Measurements from ENCODE around the gene THEMIS.
"Not testable (repeated sequence)": the region's sequence is repeated elsewhere in the genome, so short reads cannot be mapped to it uniquely, and the experiment has no call there.

The THEMIS gene

GRCh38 chr6:127900935-127901334 lies at the start of gene THEMIS:
TSS of gene THEMIS (minus strand) at chr6:127901058. CDS start at chr6:127900932, 126 bp downstream.
- in situ Hi-C loops (cut with HindIII; ENCODE audit: low sequenced_read_pairs) = no loop called here

DNA sequence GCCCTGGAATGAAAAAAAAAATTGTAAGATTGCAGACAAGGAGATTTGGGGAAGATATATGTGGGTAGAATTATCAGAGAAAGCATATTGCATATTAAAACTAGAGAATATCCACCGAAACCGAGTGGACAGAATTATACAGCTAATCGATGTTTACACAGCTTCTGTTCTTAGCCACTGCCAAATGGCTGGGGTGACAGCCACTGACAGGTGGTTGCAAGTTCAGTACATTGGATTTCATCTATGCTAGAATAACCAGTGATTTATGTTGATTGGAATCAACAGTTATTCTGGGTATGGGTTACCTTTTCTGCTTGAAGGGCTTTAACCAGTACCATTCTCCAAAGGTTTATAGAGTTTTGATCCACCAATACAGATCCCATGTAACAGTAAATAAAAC lies 48.4 kb upstream of the THEMIS start:
- in situ Hi-C loops (cut with HindIII; ENCODE audit: low sequenced_read_pairs) = no loop called here

DNA sequence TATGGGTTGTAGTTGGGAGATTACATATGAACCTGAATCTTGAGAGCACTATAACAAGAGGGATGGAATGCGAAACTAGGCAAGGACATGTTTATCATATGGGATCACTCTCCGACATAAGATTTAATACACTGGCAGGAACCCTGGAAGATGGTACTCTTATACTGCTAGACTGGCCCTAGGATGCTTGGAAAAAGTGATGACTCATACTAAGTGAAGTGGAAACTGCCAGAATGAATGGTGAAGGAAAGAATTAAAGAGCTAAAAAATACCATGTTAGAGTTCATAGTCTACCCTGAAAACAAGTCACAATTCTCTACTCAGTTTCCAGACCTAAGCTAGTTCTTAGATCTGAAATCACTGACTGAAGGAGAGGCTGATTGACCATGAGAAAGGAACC lies 45.5 kb upstream of the THEMIS start:
- in situ Hi-C loops (cut with HindIII; ENCODE audit: low sequenced_read_pairs) = no loop called here

GRCh38 chr6:127945434-127946097 lies 44.7 kb upstream of the THEMIS start:
- in situ Hi-C loops (cut with HindIII; ENCODE audit: low sequenced_read_pairs) = no loop called here

- in situ Hi-C loops (cut with HindIII; ENCODE audit: low sequenced_read_pairs) = no loop called here
Measured at GRCh38 chr6:127941228-127941627, 40.4 kb upstream of the THEMIS start.

DNA sequence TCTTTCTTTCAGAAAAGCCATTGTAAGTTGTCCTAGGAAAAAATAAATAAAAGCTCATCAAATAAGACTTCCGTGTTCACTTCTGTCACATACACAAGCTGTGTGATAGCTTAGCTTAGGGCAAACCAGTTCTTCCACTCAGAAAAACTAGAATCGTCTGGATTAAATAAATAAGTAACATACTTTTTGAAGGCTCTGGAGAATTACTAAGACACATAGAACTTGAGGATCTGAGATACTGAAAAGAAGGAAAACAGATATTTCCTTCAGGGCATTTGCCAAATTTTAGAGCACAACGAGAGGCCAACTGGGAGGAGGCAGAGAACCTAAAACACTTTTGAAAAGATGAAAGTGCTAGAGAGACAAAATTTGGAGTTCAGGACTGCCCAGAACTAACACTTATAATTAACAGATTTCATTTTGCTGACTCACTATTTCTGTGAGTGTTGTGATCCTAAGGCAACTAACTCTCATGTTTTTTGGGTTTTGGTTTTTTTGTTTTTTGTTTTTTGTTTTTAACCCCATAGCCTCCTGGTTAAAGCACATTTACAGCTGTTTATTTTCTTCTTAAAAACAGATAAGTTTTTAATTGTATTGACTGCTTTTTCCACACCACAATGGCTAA lies 38.7 kb upstream of the THEMIS start:
- in situ Hi-C loops (cut with HindIII; ENCODE audit: low sequenced_read_pairs) = no loop called here

DNA sequence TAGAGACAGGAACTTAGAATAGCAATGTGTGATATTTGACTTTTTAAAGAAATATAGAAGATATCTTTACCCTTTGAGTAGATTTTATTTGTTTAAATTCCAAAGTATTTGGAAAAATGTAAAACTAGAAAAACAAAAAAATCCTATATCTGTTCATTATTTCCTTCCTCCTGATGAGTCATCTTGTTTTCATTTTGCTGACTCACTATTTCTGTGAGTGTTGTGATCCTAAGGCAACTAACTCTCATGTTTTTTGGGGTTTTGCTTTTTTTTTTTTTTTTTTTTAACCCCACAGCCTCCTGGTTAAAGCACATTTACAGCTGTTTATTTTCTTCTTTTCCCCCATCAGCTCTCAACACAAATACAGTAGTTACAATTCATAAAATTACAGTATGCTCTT lies 37.8 kb upstream of the THEMIS start:
- in situ Hi-C loops (cut with HindIII; ENCODE audit: low sequenced_read_pairs) = no loop called here

GRCh38 chr6:127937747-127938146 lies 36.9 kb upstream of the THEMIS start:
- in situ Hi-C loops (cut with HindIII; ENCODE audit: low sequenced_read_pairs) = no loop called here

DNA sequence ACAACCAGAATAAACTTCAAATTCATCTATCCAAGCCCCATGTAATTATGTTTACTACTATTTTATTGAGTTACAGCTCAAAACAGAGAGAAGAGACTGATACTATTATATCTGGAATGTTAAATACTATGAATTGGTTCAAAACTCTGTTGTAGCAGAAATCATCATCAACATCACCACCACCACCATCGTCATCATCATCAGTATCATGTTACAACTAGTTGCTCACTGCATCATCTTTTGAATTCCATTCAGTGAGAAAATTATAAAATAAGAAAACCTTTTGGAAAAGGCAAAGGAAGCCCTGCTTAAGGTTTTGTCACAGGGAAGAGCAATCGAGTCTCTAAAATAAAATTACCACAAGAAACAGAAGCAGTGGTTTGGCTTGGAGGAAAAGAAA lies 36.2 kb upstream of the THEMIS start:
- in situ Hi-C loops (cut with HindIII; ENCODE audit: low sequenced_read_pairs) = no loop called here

GRCh38 chr6:127934956-127935355 lies 34.1 kb upstream of the THEMIS start:
- in situ Hi-C loops (cut with HindIII; ENCODE audit: low sequenced_read_pairs) = no loop called here

DNA sequence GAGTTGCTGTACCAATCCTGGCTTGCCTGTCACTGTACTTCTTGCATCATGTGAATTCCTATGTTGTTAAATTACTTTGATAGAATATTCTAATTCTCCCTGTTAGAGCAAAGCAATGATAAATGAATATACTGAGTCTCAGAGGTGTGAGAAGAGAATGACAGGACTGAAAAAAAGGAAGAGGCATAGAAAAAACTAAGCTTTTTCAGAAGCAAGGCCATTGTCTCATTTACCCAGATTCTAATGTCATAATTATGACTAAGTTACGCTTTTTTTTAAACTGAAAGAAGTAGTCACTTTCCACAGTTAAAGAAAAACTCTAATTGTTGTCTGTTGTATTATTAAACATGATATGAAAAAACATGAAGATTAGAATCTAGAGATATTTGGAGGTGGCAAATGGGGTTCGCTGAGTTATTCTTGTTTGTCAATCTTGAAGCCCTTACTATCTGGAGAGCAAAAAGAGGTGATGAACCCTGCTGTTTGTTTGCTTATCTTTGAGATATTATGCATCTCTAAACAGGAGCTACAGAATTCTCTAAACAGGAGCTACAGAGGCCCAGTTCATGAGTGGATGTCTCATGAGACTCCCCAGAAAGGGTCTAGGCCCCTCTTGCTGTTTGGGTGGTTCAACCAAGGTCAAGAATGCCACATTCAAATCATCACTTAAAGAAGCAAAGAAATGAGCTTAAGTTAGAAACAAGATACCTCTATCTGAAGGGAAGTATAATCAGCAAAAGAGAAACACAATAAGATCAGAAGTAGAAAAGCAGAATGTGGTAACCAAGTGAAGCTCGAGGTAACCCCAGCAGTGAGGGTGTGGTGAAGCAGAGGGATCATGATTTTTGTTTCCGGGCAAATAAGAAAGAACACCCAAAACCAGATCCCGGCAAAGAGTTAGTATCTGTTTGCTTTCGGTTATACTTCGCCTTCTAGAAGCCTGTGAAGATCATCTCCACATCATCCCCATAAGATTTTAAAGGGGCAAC lies 33.3 kb upstream of the THEMIS start:
- in situ Hi-C loops (cut with HindIII; ENCODE audit: low sequenced_read_pairs) = no loop called here

DNA sequence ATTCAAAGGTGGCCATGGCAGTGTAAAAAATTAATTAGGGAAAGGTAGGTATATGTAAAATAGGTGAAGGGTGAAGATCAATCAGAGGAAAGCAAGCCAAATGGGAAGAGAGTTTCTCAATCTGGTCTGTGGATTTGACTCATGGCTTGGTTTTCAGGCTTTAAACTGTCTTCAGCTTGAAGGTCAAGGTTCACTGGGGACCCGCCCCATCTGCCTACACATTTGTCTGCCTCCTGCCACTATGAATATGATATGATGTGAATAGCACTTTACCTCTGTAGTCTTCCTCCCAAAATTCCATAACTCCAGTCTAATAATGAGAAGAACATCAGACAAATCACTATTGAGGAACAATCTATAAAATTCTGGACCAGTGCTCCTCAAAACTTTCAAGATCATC lies 32.3 kb upstream of the THEMIS start:
- in situ Hi-C loops (cut with HindIII; ENCODE audit: low sequenced_read_pairs) = no loop called here

DNA sequence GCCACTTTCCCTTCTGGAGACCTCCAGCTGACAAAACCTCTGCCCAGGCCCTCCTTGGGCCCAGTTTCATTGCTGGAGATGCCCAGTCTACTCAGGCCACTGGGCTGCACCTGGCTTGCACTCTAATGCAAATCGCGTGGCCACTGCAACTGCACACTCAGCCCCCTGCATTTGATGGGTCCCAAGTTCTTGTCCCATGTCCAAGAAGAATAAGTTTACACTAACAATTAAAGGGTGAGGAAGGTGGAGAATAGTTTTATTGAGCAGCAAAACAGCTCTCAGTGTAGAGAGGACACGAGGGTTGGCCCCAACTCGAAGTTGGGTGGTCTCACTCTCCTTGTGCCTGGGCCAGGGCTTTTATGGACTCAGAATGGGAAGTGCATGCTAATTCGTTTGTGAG lies 31.9 kb upstream of the THEMIS start:
- in situ Hi-C loops (cut with HindIII; ENCODE audit: low sequenced_read_pairs) = no loop called here

DNA sequence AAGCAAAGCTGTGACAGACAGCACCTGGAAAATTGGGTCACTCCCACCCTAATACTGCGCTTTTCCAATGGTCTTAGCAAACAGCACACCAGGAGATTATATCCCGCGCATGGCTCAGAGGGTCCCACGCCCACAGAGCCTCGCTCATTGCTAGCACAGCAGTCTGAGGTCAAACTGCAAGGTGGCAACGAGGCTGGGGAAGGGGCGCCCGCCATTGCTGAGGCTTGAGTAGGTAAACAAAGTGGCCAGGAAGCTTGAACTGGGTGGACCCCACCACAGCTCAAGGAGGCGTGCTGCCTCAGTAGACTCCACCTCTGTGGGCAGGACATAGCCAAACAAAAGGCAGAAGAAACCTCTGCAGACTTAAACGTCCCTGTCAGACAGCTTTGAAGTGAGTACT lies 25.6 kb upstream of the THEMIS start:
- in situ Hi-C loops (cut with HindIII; ENCODE audit: low sequenced_read_pairs) = not testable (repeated sequence)

DNA sequence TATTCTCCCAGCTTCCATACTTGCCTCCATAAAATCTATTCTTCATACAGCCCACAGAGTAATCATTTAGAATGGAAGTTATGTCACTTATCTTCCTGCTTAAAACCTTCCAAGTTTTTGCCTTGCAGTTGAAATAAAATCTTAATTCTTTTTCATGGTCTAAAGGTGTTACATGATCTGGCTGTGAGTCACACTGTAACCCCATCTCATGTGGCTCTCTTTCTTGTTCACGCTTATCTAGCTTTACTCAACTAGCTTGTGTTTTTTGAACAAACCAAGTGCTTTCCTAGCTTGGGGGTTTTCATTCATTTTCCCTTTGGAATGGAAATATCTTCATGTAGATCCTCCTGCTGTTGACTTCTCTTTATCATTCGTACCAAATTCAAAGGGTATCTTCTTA lies 23.6 kb upstream of the THEMIS start:
- in situ Hi-C loops (cut with HindIII; ENCODE audit: low sequenced_read_pairs) = no loop called here

GRCh38 chr6:127924031-127924430 lies 23.2 kb upstream of the THEMIS start:
- in situ Hi-C loops (cut with HindIII; ENCODE audit: low sequenced_read_pairs) = no loop called here

GRCh38 chr6:127923135-127923534 lies 22.3 kb upstream of the THEMIS start:
- in situ Hi-C loops (cut with HindIII; ENCODE audit: low sequenced_read_pairs) = no loop called here

- in situ Hi-C loops (cut with HindIII; ENCODE audit: low sequenced_read_pairs) = no loop called here
Measured at GRCh38 chr6:127921982-127922381, 21.1 kb upstream of the THEMIS start.

GRCh38 chr6:127920804-127921203 lies 19.9 kb upstream of the THEMIS start:
- in situ Hi-C loops (cut with HindIII; ENCODE audit: low sequenced_read_pairs) = no loop called here

GRCh38 chr6:127918506-127919427 lies 17.9 kb upstream of the THEMIS start:
- in situ Hi-C loops (cut with HindIII; ENCODE audit: low sequenced_read_pairs) = no loop called here

DNA sequence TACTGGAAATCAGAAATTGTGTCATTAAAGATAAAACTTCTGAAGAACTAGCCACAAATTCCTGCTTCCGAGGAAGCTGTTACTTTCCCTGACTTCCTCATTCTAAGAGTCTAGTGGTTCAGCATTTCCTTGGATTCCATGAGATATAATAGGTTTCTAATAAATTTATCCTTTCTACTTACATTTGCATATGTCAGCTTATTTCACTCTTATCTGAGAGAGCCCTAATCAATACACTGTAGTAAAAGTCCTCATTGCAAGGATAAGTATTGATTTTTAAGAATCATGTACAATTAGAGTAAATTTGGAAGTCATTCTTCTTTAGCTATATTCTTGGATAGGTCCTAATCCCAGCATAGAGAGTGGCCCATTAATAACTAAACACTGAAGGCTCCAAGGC lies 16.9 kb upstream of the THEMIS start:
- in situ Hi-C loops (cut with HindIII; ENCODE audit: low sequenced_read_pairs) = no loop called here
